ENCODE measurements around the gene TREM1.

The TREM1 gene

DNA sequence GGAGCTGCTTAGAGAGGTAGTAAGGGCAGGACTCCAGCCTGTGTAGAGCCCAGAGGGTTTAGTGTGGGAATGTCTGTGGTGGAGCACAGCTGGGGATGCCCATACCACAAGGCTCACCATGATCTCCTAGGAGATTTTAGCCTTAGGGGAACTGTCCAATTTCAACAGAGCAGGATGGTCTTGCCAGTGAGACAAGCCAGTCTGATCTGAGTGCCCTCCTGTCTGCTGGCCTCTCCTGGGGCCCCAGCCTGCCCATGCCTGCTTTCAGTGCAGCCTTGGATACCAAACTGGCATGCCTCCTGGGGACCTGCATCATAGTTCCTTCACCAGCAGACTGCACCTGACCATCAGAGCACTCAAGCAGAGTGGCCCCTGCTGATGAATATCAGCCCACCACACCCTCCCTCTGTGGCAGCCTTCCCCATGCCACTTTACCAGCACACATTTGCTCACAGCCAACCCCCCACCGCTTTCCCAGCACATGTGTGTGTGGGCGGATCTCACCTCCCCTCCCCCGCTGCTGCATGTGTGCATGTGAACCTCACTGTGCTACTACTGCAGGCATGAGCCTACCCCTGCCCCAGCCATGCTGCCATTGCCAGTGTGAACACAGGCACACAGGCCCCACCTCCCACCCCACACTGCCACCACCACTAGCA is 7.9 kb upstream of the TREM1 start:
- Histone ChIP-seq H3K4me1 (ENCODE audit: insufficient read depth, insufficient read length) (peaks cover 7% of the 10 kb centered on the region), H3K4me3 (ENCODE audit: insufficient read length, low read depth) (no peak overlapping the region), H3K9me3 (ENCODE audit: insufficient read depth, low read length) (peaks cover 21% of the 10 kb centered on the region), H3K27me3 (ENCODE audit: insufficient read depth, insufficient read length) (no peaks in the 10 kb centered on the region), H3K9ac (ENCODE audit: insufficient read length, low read depth) (no peak overlapping the region), H3K36me3 (ENCODE audit: insufficient read depth, insufficient read length, low read length) (no peaks in the 10 kb centered on the region)
- TF ChIP-seq YY1 (IDR thresholded peaks at IDR 0.05; ENCODE audit: insufficient read depth, insufficient read length) (no peak), ZNF274 (IDR thresholded peaks at IDR 0.05; ENCODE audit: low read depth, low read length) (no peak), SUZ12 (IDR thresholded peaks at IDR 0.05; ENCODE audit: extremely low read depth, insufficient read depth, insufficient read length) (no peak)
- DNase-seq (ENCODE audit: low read depth, low spot score), result no peak

DNA sequence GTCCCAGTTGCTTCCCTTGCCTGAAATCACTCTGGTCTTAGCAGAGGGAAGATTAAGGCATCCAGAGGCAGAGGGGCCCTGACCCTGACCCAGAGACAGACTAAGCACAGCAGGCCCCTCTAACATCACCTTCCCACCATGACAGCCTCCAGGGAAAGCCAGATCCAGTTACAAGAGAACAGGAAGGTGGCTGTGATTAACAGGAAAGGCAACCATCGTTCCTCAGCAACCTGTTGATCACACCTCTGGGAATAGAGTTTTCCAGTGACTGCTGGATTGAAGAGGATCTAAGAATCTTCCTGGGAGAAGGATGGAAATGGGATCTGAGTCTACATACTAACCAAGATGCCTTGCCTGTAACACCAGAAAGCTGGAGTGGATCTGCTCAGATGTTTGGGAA is 5.2 kb upstream of the TREM1 start:
- no peaks in the 10 kb centered on the region for H3K36me3 ChIP-seq (ENCODE audit: insufficient read depth, insufficient read length, low read length)
- TF ChIP-seq ZNF274 (IDR thresholded peaks at IDR 0.05; ENCODE audit: low read depth, low read length) (no peak), YY1 (IDR thresholded peaks at IDR 0.05; ENCODE audit: insufficient read depth, insufficient read length) (no peak), SUZ12 (IDR thresholded peaks at IDR 0.05; ENCODE audit: extremely low read depth, insufficient read depth, insufficient read length) (no peak)
- H3K4me3 ChIP-seq (ENCODE audit: insufficient read length, low read depth), result no peak overlapping the region
- DNase-seq (ENCODE audit: low read depth, low spot score), result no peak
- peaks cover 7% of the 10 kb centered on the region for H3K4me1 ChIP-seq (ENCODE audit: insufficient read depth, insufficient read length)
- peaks cover 7% of the 10 kb centered on the region; the same call in 1 of the 2 replicates for H3K9me3 ChIP-seq (ENCODE audit: insufficient read depth, low read length)
- no peaks in the 10 kb centered on the region for H3K27me3 ChIP-seq (ENCODE audit: insufficient read depth, insufficient read length)
- H3K9ac ChIP-seq (ENCODE audit: insufficient read length, low read depth), result no peak overlapping the region

DNA sequence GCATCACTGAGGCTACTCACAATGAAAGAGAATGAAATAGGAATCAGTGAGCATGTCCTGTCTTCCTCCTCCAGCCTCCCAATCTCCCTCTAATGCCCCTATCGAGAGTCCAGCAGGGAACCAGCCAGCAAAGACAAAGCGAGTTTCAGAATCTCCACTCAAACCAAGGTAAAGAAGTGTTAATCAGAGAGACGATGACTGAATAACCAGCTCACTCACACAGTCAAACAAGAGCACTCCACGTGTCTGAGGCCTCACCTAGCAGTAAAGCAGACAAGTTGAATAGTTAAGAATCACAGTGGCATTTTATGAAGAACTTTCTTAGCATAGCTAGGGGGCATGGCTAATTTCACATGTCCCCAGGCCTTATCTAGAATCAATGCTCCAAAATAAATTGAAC is 3.3 kb upstream of the TREM1 start:
- no peak for DNase-seq (ENCODE audit: low read depth, low spot score)
- no peaks in the 10 kb centered on the region for H3K27me3 ChIP-seq (ENCODE audit: insufficient read depth, insufficient read length)
- no peaks in the 10 kb centered on the region for H3K9me3 ChIP-seq (ENCODE audit: insufficient read depth, low read length)
- H3K4me3 ChIP-seq (ENCODE audit: insufficient read length, low read depth), result no peak overlapping the region
- peaks cover 7% of the 10 kb centered on the region for H3K4me1 ChIP-seq (ENCODE audit: insufficient read depth, insufficient read length)
- no peaks in the 10 kb centered on the region for H3K36me3 ChIP-seq (ENCODE audit: insufficient read depth, insufficient read length, low read length)
- TF ChIP-seq ZNF274 (IDR thresholded peaks at IDR 0.05; ENCODE audit: low read depth, low read length), result no peak
- no peak for TF ChIP-seq SUZ12 (IDR thresholded peaks at IDR 0.05; ENCODE audit: extremely low read depth, insufficient read depth, insufficient read length)
- no peak for TF ChIP-seq YY1 (IDR thresholded peaks at IDR 0.05; ENCODE audit: insufficient read depth, insufficient read length)
- no peak overlapping the region for H3K9ac ChIP-seq (ENCODE audit: insufficient read length, low read depth)

DNA sequence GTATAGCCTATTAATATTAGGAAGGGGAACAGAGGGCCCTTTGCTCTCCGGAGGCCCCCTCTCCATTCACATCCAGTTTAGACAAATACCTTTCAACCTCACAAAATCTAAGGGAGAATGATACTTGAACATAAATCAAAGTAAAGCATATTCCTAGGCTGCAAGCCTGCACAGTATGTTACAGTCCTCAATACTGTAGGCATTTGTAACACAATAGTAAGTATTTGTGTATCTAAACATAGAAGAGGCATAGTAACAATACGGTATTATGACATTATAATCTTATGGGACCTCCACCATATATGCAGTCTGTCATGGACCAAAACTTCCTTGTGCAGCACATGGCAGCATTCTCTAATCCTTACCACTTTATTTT is 2.3 kb upstream of the TREM1 start:
- no peaks in the 10 kb centered on the region for H3K27me3 ChIP-seq (ENCODE audit: insufficient read depth, insufficient read length)
- peaks cover 2% of the 10 kb centered on the region for H3K4me1 ChIP-seq (ENCODE audit: insufficient read depth, insufficient read length)
- TF ChIP-seq SUZ12 (IDR thresholded peaks at IDR 0.05; ENCODE audit: extremely low read depth, insufficient read depth, insufficient read length), result no peak
- TF ChIP-seq YY1 (IDR thresholded peaks at IDR 0.05; ENCODE audit: insufficient read depth, insufficient read length), result no peak
- no peak for TF ChIP-seq ZNF274 (IDR thresholded peaks at IDR 0.05; ENCODE audit: low read depth, low read length)
- H3K9me3 ChIP-seq (ENCODE audit: insufficient read depth, low read length), result no peaks in the 10 kb centered on the region
- no peak overlapping the region for H3K4me3 ChIP-seq (ENCODE audit: insufficient read length, low read depth)
- H3K9ac ChIP-seq (ENCODE audit: insufficient read length, low read depth), result no peak overlapping the region
- DNase-seq (ENCODE audit: low read depth, low spot score), result no peak
- no peaks in the 10 kb centered on the region for H3K36me3 ChIP-seq (ENCODE audit: insufficient read depth, insufficient read length, low read length)

DNA sequence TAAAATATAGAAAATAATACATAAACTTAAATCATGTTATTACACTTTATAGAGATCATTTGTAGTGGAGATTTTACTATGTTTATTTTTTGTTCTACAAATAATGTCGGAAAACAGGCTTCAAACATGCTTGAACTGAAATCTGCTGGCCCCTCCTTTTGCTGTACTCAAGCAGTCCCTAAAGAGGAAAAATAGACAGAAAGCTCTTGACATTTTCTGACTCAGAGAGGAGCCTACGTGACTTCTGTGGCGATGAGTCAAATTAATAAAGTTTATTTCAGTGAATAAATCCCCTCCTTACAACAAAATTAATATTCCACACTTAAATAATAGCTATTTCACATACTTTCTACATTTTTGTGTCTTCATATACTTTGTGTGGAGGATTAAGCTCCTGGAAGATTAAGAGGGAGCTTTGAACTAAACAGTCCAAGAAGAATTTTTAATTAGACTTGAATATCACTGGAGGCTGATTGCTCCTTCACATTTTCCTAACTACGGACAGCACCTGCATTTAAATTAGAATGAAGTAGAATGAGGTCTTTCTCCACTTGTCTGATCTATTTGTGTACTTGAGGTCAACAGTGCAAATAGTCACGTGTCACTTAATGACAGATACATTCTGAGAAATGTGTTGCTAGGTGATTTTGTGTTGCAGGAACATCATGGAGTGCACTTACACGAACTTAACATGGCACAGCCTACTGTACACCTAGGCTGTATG is 1.7 kb upstream of the TREM1 start:
- DNase-seq (ENCODE audit: low read depth, low spot score), result no peak
- Histone ChIP-seq H3K4me3 (ENCODE audit: insufficient read length, low read depth) (no peak overlapping the region), H3K36me3 (ENCODE audit: insufficient read depth, insufficient read length, low read length) (no peaks in the 10 kb centered on the region), H3K4me1 (ENCODE audit: insufficient read depth, insufficient read length) (peaks cover 2% of the 10 kb centered on the region), H3K27me3 (ENCODE audit: insufficient read depth, insufficient read length) (no peaks in the 10 kb centered on the region), H3K9me3 (ENCODE audit: insufficient read depth, low read length) (no peaks in the 10 kb centered on the region), H3K9ac (ENCODE audit: insufficient read length, low read depth) (no peak overlapping the region)
- TF ChIP-seq YY1 (IDR thresholded peaks at IDR 0.05; ENCODE audit: insufficient read depth, insufficient read length) (no peak), SUZ12 (IDR thresholded peaks at IDR 0.05; ENCODE audit: extremely low read depth, insufficient read depth, insufficient read length) (no peak), ZNF274 (IDR thresholded peaks at IDR 0.05; ENCODE audit: low read depth, low read length) (no peak)

DNA sequence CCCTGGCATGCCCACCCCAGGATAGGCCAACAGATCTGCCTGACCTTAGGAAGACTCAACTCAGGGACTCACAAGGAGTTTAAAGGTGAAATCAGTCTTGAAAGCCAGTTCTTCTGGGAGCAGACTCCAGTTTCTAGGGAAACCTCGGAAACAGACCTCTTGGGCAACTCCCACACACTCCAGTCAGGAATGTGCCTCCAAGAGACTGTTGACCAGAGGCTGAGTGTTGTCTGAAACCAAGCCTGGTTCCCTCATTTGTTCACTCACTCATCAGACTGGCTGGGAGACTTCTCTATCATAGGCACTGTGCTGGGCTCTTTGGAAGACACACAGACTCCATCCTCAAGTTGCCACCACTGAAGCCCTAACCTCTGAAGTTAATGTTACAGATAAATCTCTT is 1.8 kb downstream of the TREM1 start:
- Histone ChIP-seq H3K4me3 (ENCODE audit: insufficient read length, low read depth) (no peak overlapping the region), H3K36me3 (ENCODE audit: insufficient read depth, insufficient read length, low read length) (no peaks in the 10 kb centered on the region), H3K27me3 (ENCODE audit: insufficient read depth, insufficient read length) (no peaks in the 10 kb centered on the region), H3K9ac (ENCODE audit: insufficient read length, low read depth) (no peak overlapping the region), H3K9me3 (ENCODE audit: insufficient read depth, low read length) (no peaks in the 10 kb centered on the region), H3K4me1 (ENCODE audit: insufficient read depth, insufficient read length) (peaks cover 2% of the 10 kb centered on the region)
- DNase-seq (ENCODE audit: low read depth, low spot score), result no peak
- no peak for TF ChIP-seq SUZ12 (IDR thresholded peaks at IDR 0.05; ENCODE audit: extremely low read depth, insufficient read depth, insufficient read length)
- TF ChIP-seq YY1 (IDR thresholded peaks at IDR 0.05; ENCODE audit: insufficient read depth, insufficient read length), result no peak
- TF ChIP-seq ZNF274 (IDR thresholded peaks at IDR 0.05; ENCODE audit: low read depth, low read length), result no peak

DNA sequence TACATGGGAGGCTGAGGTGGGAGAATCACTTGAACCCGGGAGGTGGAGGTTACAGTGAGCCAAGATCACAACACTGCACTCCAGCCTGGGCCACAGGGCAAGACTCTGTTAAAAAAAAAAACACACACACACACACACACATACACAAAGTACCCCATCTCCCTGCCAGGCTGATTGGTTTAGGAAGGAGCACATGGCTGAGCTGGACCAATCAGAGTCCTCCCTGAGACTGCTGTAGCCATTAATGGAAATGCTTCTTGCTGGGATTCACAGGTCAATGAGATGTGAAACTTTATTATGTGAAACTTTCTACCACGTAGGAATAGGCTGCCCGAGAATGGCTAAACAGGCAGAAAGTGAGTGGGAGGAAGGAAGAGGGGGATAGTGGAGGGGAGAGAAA is 2.9 kb downstream of the TREM1 start:
- Histone ChIP-seq H3K4me3 (ENCODE audit: insufficient read length, low read depth) (no peak overlapping the region), H3K9ac (ENCODE audit: insufficient read length, low read depth) (no peak overlapping the region), H3K36me3 (ENCODE audit: insufficient read depth, insufficient read length, low read length) (no peaks in the 10 kb centered on the region), H3K4me1 (ENCODE audit: insufficient read depth, insufficient read length) (peaks cover 2% of the 10 kb centered on the region), H3K9me3 (ENCODE audit: insufficient read depth, low read length) (no peaks in the 10 kb centered on the region), H3K27me3 (ENCODE audit: insufficient read depth, insufficient read length) (no peaks in the 10 kb centered on the region)
- no peak for DNase-seq (ENCODE audit: low read depth, low spot score)
- TF ChIP-seq SUZ12 (IDR thresholded peaks at IDR 0.05; ENCODE audit: extremely low read depth, insufficient read depth, insufficient read length) (no peak), ZNF274 (IDR thresholded peaks at IDR 0.05; ENCODE audit: low read depth, low read length) (no peak), YY1 (IDR thresholded peaks at IDR 0.05; ENCODE audit: insufficient read depth, insufficient read length) (no peak)
